Pancreas (tissue), 10 donors: Measurements from ENCODE around the gene THTPA. TPM values are rescaled to one million over a fixed set of nuclear protein-coding genes. Genes with fewer than 3 reads are reported as not detected.

ENCODE experiments used
- ATAC-seq, 4 donors: fragments of 200-7000 bp; cut with Tn5 transposase; one replicate each; pipeline versions ENCODE4 v1.8.0 to v1.9.1; 2020; ENCODE audit warnings: mild to moderate bottlenecking in 4 of 4, moderate library complexity in 4 of 4
- DNase-seq, 6 donors: peaks; one replicate each; pipeline ENCODE4 v3.0.0-alpha.2; 2020
- FAIRE-seq: peaks from 2 replicates; lab custom pipeline; 2012; peaks lifted over from hg19 to GRCh38; lab: Jason Lieb, UNC
- H3K27ac ChIP-seq, 4 donors: fragments of 200-600 bp; sonication (generic); 1 replicate in 3 of 4; 2 replicates in 1 of 4; pipeline versions ENCODE4 v1.5.0 to v1.8.0; 2020
- H3K27me3 ChIP-seq, 4 donors: fragments of 200-600 bp; one replicate each; pipeline ENCODE4 v1.8.0; 2021
- H3K36me3 ChIP-seq, 3 donors: fragments of 200-600 bp; sonication (generic) in 1 of 3; one replicate each; pipeline versions ENCODE4 v1.5.0 to v1.8.0; 2020 to 2021
- H3K4me1 ChIP-seq, 3 donors: fragments of 200-600 bp; one replicate each; pipeline ENCODE4 v1.8.0; 2021
- H3K4me3 ChIP-seq, 4 donors: fragments of 200-600 bp; sonication (generic) in 2 of 4; one replicate each; pipeline versions ENCODE4 v1.5.0 to v1.8.0; 2020 to 2021
- H3K9me3 ChIP-seq, 4 donors: fragments of 200-600 bp; one replicate each; pipeline ENCODE4 v1.8.0; 2021
- WGBS, 2 donors: extraction: QIAGEN DNeasy Blood & Tissue Kit; methylation state at CpG; one replicate each; pipeline ENCODE4 v1.1.7; 2013; 5-methylcytosine and 5-hydroxymethylcytosine counted together
- intact Hi-C, 3 donors: fragments of 100-400 bp; cut with DNase I; formaldehyde crosslinking; loops; one replicate each; pipeline versions ENCODE4 v1.11.1 to v1.14.2; 2022
- polyA plus RNA-seq, 2 donors: library from polyadenylated mRNA; stranded (reverse); fragments of 200-250 nt; gene quantifications; one replicate each; pipeline ENCODE4 v1.2.3, GENCODE V29; 2013
- total RNA-seq, 6 donors: library from RNA; stranded (reverse); fragmentation: NEBNext Ultra II Directional in 4 of 6; extraction: Animal tissue kit (Norgen Biotek cat#: 25700) in 4 of 6; gene quantifications; one replicate each; pipeline versions ENCODE4 v1.2.1 to v1.2.4, GENCODE V29; 2021 to 2023
- TF ChIP-seq, protein P1 (sequence below), 4 donors: fragments of 200-600 bp; sonication (generic) in 3 of 4; IDR thresholded peaks; one replicate each; pipeline versions ENCODE4 v1.5.0 to v1.8.0; 2021; ENCODE audit warnings: antibody characterized with exemption in 4 of 4
- donor health status: healthy with polysubstance abuse.
- donor health status: DM: no; HTN: no; CAD: no; lungs with moderate emphysema.
- donor health status: DM: no; HTN: no; CAD: no.
- donor health status: control.
- donor health status: control.
- donor health status: Bipolar disorder and iron deficiency.
- donor health status: DM: yes; HTN: yes; CAD: no.
- donor health status: DM: no; HTN: no; CAD: no.
- donor health status: DM: no; HTN: no; CAD: no.
- donor health status: DM: yes; HTN: yes; CAD: no.

THTPA gene
- total and polyA plus RNA-seq, 8 donors: 5.6 to 11.9 (median 9.3) TPM

DNA sequence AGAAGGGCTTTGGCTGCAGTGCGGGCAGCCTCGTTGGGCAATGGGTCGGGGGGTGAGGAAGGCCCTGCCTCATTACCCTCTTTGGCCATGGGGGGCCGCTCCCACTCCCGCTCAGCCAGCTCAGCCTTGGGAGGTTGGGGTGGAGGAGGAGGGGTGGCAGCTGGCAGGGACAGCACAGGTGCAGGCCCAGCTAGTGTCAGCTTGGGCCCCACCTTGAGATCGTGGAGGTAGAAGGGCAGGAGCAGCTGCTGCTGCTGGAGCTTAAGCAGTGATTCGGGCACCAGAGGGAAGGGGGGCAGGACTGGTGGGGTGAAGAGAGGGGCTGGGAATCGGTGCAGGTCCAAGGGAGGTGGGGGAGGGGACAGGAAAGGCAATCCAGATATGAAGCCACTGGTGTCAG lies 30.5 kb upstream of the THTPA start:
- no peaks in the 10 kb centered on the region for H3K36me3 ChIP-seq
- intact Hi-C loops: no loop called here
- no peak for ATAC-seq
- DNase-seq: no peak
- no peak for FAIRE-seq
- 80 to 81% methylated on average over 7 to 8 of the region's 8 CpGs for WGBS, 2 donors
- no peak overlapping the region for H3K4me3 ChIP-seq
- no peaks in the 10 kb centered on the region for H3K4me1 ChIP-seq
- H3K27ac ChIP-seq: no peak overlapping the region
- no peaks in the 10 kb centered on the region for H3K9me3 ChIP-seq
- TF ChIP-seq, protein P1, sequence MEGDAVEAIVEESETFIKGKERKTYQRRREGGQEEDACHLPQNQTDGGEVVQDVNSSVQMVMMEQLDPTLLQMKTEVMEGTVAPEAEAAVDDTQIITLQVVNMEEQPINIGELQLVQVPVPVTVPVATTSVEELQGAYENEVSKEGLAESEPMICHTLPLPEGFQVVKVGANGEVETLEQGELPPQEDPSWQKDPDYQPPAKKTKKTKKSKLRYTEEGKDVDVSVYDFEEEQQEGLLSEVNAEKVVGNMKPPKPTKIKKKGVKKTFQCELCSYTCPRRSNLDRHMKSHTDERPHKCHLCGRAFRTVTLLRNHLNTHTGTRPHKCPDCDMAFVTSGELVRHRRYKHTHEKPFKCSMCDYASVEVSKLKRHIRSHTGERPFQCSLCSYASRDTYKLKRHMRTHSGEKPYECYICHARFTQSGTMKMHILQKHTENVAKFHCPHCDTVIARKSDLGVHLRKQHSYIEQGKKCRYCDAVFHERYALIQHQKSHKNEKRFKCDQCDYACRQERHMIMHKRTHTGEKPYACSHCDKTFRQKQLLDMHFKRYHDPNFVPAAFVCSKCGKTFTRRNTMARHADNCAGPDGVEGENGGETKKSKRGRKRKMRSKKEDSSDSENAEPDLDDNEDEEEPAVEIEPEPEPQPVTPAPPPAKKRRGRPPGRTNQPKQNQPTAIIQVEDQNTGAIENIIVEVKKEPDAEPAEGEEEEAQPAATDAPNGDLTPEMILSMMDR (IDR thresholded peaks at IDR 0.05): no peak
- H3K27me3 ChIP-seq: no peaks in the 10 kb centered on the region

DNA sequence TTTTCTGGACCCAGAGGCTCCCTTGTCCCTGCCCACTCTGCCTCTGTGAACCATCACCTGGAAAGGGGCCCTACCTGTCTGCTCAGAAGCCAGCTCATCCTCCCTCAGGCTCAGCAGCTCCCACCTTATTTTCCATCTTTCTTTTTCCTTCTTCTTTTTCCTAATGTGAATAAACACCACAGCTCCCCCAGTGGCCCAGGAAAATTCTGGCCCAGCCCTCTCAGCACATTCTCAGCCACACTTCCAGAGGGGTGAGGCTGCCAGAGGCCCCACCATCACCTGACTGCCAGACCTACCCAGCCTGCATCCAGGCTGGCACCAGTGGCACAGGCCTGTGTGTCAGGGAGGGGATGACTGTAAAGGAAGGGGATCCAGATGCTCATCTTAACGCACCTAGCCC lies 27.5 kb upstream of the THTPA start:
- DNase-seq (no peak), FAIRE-seq (no peak), ATAC-seq (no peak)
- Histone ChIP-seq H3K4me3 (no peak overlapping the region), H3K27ac (no peak overlapping the region), H3K9me3 (no peaks in the 10 kb centered on the region), H3K36me3 (no peaks in the 10 kb centered on the region), H3K4me1 (no peaks in the 10 kb centered on the region), H3K27me3 (no peaks in the 10 kb centered on the region)
- intact Hi-C loops: no loop called here
- WGBS, 2 donors: 83 to 88% methylated on average over 1 of the region's 1 CpG
- TF ChIP-seq, protein P1 (IDR thresholded peaks at IDR 0.05): no peak

DNA sequence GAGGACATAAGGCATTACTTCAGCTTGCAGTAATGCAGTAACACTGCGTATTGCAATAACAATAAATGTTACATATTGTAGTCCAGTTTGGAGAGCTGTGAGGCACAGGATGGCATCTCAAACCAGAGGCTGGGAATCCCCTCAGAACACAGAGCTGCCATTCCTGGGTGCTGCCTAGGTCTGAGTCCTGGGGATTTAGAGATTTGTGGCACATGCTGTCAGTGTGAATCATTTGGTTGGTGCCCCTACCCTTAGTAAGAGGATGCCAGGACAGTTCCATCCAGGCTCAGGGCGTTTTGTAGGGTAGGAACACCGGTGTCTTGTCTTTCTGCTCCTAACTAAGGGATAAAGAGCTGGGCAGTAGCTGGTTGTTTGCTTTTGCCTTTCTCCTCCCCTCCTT lies 27.1 kb upstream of the THTPA start:
- Histone ChIP-seq H3K4me3 (no peak overlapping the region), H3K9me3 (no peaks in the 10 kb centered on the region), H3K36me3 (no peaks in the 10 kb centered on the region), H3K27ac (no peak overlapping the region), H3K4me1 (no peaks in the 10 kb centered on the region), H3K27me3 (no peaks in the 10 kb centered on the region)
- ATAC-seq (no peak), DNase-seq (no peak), FAIRE-seq (no peak)
- intact Hi-C loops: no loop called here
- 83 to 94% methylated on average over 3 of the region's 3 CpGs for WGBS, 2 donors
- TF ChIP-seq, protein P1 (IDR thresholded peaks at IDR 0.05): no peak

DNA sequence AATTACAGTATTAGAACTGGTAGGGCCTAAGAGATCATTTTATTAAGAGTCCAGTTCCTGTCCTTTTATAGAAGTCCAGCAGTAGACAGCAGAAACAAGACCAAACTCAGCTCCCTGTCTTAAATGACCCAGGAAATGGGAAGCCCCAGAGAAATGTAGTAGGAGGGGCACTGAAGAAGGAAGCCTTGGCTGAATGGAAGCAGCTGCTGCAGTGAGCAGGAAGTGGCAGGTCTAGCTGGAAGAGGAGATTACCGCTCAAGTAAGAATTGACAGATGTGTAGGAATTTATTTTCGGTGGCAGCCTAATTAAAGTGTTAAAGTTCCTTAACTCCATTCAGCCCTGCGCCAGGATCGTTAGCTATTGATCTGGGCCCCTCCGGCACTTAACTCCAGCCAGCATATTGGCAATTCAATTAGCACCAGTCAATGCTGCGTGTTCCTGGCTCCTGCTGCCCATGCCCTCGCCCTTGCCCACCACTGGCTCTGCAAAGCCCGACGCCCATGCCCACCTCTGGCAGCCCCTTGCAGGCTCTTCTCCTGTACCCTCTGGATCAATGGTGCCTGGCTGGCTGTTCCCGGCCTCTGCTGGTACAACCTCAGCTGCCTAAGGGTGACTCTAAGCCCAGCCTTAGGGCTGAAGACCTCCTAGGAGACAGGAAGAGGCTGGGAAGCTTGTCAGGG lies 25.6 kb upstream of the THTPA start:
- Histone ChIP-seq H3K27ac (no peak overlapping the region), H3K27me3 (no peaks in the 10 kb centered on the region), H3K9me3 (no peaks in the 10 kb centered on the region), H3K4me1 (no peaks in the 10 kb centered on the region), H3K4me3 (no peak overlapping the region), H3K36me3 (no peaks in the 10 kb centered on the region)
- intact Hi-C loops: no loop called here
- DNase-seq (no peak), ATAC-seq (no peak), FAIRE-seq (no peak)
- 71 to 75% methylated on average over 10 of the region's 10 CpGs for WGBS, 2 donors
- TF ChIP-seq, protein P1 (IDR thresholded peaks at IDR 0.05): no peak

DNA sequence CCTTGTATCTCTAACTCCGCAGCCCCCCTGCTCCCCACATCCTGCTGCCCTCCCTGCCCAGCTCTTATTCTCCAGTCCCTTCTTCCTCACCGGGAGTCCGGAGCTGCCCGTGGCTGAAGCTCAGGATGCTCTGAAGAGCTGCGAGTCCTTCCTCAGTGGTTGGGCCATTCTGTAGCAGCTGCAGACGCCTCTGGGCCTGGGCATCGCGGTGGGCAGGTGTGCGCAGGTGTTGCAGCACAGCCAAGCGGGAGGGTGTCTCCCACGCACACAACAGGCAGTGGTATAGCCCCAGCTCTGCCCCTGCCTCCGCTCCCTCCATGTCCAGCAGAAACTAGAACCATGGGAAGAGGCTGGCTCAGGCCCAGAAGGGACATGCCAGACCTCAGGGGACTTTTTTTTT lies 24.7 kb upstream of the THTPA start:
- no peaks in the 10 kb centered on the region for H3K4me1 ChIP-seq
- no peak overlapping the region for H3K27ac ChIP-seq
- ATAC-seq (no peak), FAIRE-seq (no peak), DNase-seq (no peak)
- no peaks in the 10 kb centered on the region for H3K36me3 ChIP-seq
- TF ChIP-seq, protein P1 (IDR thresholded peaks at IDR 0.05): no peak
- intact Hi-C loops: no loop called here
- H3K4me3 ChIP-seq: no peak overlapping the region
- no peaks in the 10 kb centered on the region for H3K27me3 ChIP-seq
- H3K9me3 ChIP-seq: no peaks in the 10 kb centered on the region
- 90 to 94% methylated on average over 12 of the region's 12 CpGs for WGBS, 2 donors
